PC-9 (cell line): Measurements from ENCODE around the gene CDK5RAP2.

ENCODE experiments used
- EZH2 ChIP-seq: fragments of 200-600 bp; sonication (generic); IDR thresholded peaks from 2 replicates; pipeline ENCODE4 v1.8.0; 2017; ENCODE audit warnings: antibody characterized with exemption, low read depth
- TF ChIP-seq, protein P1 (sequence below): fragments of 200-600 bp; sonication (generic); conservative IDR thresholded peaks from 2 replicates; pipeline ENCODE4 v1.6.1; 2017; ENCODE audit warnings: mixed run types, antibody characterized with exemption, mild to moderate bottlenecking, moderate library complexity

- TF ChIP-seq, protein P1, sequence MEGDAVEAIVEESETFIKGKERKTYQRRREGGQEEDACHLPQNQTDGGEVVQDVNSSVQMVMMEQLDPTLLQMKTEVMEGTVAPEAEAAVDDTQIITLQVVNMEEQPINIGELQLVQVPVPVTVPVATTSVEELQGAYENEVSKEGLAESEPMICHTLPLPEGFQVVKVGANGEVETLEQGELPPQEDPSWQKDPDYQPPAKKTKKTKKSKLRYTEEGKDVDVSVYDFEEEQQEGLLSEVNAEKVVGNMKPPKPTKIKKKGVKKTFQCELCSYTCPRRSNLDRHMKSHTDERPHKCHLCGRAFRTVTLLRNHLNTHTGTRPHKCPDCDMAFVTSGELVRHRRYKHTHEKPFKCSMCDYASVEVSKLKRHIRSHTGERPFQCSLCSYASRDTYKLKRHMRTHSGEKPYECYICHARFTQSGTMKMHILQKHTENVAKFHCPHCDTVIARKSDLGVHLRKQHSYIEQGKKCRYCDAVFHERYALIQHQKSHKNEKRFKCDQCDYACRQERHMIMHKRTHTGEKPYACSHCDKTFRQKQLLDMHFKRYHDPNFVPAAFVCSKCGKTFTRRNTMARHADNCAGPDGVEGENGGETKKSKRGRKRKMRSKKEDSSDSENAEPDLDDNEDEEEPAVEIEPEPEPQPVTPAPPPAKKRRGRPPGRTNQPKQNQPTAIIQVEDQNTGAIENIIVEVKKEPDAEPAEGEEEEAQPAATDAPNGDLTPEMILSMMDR: no peak
- no peak for TF ChIP-seq EZH2
Observed at GRCh38 chr9:120345379-120345778, 234.6 kb downstream of the CDK5RAP2 start.
